GM12878 (cell line): ENCODE data around the gene PIEZO2.

ENCODE experiments used
- CTCF ChIP-seq, 3 experiments: IDR thresholded peaks in 2 of 3; conservative IDR thresholded peaks in 1 of 3; 2 replicates each; pipeline ENCODE4 v1.5.1; 2011; ENCODE audit warnings: low read depth in 3 of 3, low read length in 3 of 3, mild to moderate bottlenecking in 3 of 3, control low read depth in 2 of 3, moderate library complexity in 2 of 3, inconsistent platforms in 1 of 3, mixed read lengths in 1 of 3; ENCODE audit not compliant: control insufficient read depth in 2 of 3, insufficient read depth in 1 of 3; ENCODE audit errors: extremely low read depth in 1 of 3
- RFX5 ChIP-seq: IDR thresholded peaks from 2 replicates; pipeline ENCODE4 v1.6.1; 2011; ENCODE audit warnings: low read depth, low read length, improper control_type of control experiment
- USF2 ChIP-seq: IDR thresholded peaks from 2 replicates; pipeline ENCODE4 v1.6.1; 2011; ENCODE audit warnings: low read depth, low read length, improper control_type of control experiment, borderline replicate concordance

DNA sequence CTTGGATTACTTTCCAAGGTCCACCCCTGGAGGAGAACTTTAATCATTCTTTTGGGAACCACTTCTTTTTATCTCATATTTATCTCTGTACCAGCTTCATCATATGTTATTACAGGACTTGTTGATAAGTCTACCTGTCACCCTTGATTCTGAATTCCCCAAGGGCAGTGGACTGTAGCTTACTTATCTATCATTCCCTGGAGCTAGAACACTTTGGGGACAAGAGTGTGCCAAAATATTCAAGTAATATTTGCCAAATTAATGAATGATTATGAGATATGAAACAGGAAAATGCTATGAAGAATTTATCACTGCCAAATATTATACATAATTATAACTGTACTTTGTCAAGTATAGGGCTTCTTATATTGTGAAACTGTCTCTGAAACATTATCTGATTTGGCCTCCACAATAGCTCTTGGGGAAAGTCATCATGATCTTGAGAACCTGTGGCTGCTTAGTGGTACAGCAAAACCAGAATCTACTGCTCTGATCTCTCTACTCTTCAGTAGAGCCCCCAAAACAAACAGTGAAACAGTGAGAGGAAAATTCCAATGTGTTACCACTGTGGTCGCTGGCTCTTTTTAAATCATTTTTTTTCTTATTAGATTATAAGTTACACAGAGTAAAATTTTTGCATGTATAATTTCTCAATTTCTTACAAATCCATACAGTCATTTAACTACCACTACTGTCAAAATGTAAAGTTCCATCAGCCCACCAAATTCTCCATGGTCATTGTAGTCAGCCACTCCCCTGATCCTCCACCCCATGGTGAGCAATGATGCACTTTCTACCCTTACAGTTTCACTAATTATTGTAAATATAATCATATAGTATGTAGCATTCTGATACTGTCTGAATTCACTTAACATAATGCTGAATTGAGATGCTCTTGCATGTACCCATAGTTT, 197.5 kb downstream of the PIEZO2 start:
- TF ChIP-seq USF2 (no peak), CTCF (IDR thresholded peaks at IDR 0.05 in 2 of 3, conservative IDR thresholded peaks at IDR 0.05 in 1 of 3; ENCODE audit: control insufficient read depth in 2 of 3, extremely low read depth in 1 of 3, insufficient read depth in 1 of 3, low read depth in 3 of 3, low read length in 3 of 3) (no peak), RFX5 (no peak)
